ENCODE results near the gene FAM181A. TPM values are rescaled to one million over a fixed set of nuclear protein-coding genes. Genes with fewer than 3 reads are reported as not detected.

Gene FAM181A
- total RNA-seq, 1 experiment from 2014 or later: not detected

- Histone ChIP-seq H3K4me3 (ENCODE audit: low read depth, low read length, poor library complexity, severe bottlenecking) (no peak overlapping the region), H3K27ac (ENCODE audit: low read depth, low read length, poor library complexity, severe bottlenecking) (no peak overlapping the region), H3K9me3 (ENCODE audit: low read depth, low read length, poor library complexity, severe bottlenecking) (no peaks in the 10 kb centered on the region), H3K27me3 (replicated peaks; ENCODE audit: insufficient read depth, low read depth, low read length, poor library complexity) (no peaks in the 10 kb centered on the region), H3K36me3 (ENCODE audit: insufficient read depth, low read length, poor library complexity, severe bottlenecking) (no peaks in the 10 kb centered on the region), H3K4me1 (ENCODE audit: insufficient read depth, low read length, poor library complexity, severe bottlenecking) (no peaks in the 10 kb centered on the region)
- ChIA-PET CTCF (no interaction called here), POLR2A (ENCODE audit: low non-redundant PET) (no interaction called here)
- TF ChIP-seq EZH2 (IDR thresholded peaks at IDR 0.05; ENCODE audit: borderline replicate concordance, low read depth, low read length, poor library complexity, severe bottlenecking): no peak
- intact Hi-C loops (cut with micrococcal nuclease; ENCODE audit: unreplicated experiment): no loop called here
- BruUV-seq (replicated peaks): no TSS peak
- no peak for DNase-seq (ENCODE audit: low spot score)
Measured at GRCh38 chr14:93926245-93926872, 785 bp upstream of the FAM181A start.

DNA sequence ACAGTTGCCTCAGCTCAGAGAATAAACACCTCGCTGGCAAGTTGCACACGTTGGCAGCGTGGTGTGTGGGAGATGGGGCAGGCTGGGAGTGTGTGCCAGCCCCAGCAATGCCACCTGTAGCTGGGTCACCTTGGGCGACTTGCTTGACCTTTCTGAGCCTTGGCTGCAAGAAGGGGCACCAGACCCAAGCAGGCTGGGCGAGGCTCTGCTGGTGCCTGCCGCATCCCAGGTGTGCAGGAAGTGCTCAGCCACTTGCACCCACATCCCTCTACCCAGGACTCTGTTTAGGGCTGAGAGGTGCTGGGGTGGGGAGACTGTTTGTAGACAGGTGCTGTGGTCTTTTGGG is 629 bp downstream of the FAM181A start:
- DNase-seq (ENCODE audit: low spot score): no peak
- POLR2A ChIA-PET (ENCODE audit: low non-redundant PET): no interaction called here
- H3K4me3 ChIP-seq (ENCODE audit: low read depth, low read length, poor library complexity, severe bottlenecking): no peak overlapping the region
- no peak overlapping the region for H3K27ac ChIP-seq (ENCODE audit: low read depth, low read length, poor library complexity, severe bottlenecking)
- BruUV-seq (replicated peaks): no TSS peak
- H3K4me1 ChIP-seq (ENCODE audit: insufficient read depth, low read length, poor library complexity, severe bottlenecking): no peaks in the 10 kb centered on the region
- CTCF ChIA-PET: no interaction called here
- intact Hi-C loops (cut with micrococcal nuclease; ENCODE audit: unreplicated experiment): no loop called here
- TF ChIP-seq EZH2 (IDR thresholded peaks at IDR 0.05; ENCODE audit: borderline replicate concordance, low read depth, low read length, poor library complexity, severe bottlenecking) (no peak), CTCF (conservative IDR thresholded peaks at IDR 0.05; ENCODE audit: low read depth, low read length) (no peak)
- H3K27me3 ChIP-seq (replicated peaks; ENCODE audit: insufficient read depth, low read depth, low read length, poor library complexity): no peaks in the 10 kb centered on the region
- no peaks in the 10 kb centered on the region for H3K36me3 ChIP-seq (ENCODE audit: insufficient read depth, low read length, poor library complexity, severe bottlenecking)
- no peaks in the 10 kb centered on the region for H3K9me3 ChIP-seq (ENCODE audit: low read depth, low read length, poor library complexity, severe bottlenecking)

- Histone ChIP-seq H3K4me1 (ENCODE audit: insufficient read depth, low read length, poor library complexity, severe bottlenecking) (no peaks in the 10 kb centered on the region), H3K4me3 (ENCODE audit: low read depth, low read length, poor library complexity, severe bottlenecking) (no peak overlapping the region), H3K27ac (ENCODE audit: low read depth, low read length, poor library complexity, severe bottlenecking) (no peak overlapping the region), H3K9me3 (ENCODE audit: low read depth, low read length, poor library complexity, severe bottlenecking) (no peaks in the 10 kb centered on the region), H3K27me3 (replicated peaks; ENCODE audit: insufficient read depth, low read depth, low read length, poor library complexity) (no peaks in the 10 kb centered on the region), H3K36me3 (ENCODE audit: insufficient read depth, low read length, poor library complexity, severe bottlenecking) (no peaks in the 10 kb centered on the region)
- intact Hi-C loops (cut with micrococcal nuclease; ENCODE audit: unreplicated experiment): no loop called here
- ChIA-PET POLR2A (ENCODE audit: low non-redundant PET) (no interaction called here), CTCF (no interaction called here)
- TF ChIP-seq CTCF (conservative IDR thresholded peaks at IDR 0.05; ENCODE audit: low read depth, low read length) (no peak), EZH2 (IDR thresholded peaks at IDR 0.05; ENCODE audit: borderline replicate concordance, low read depth, low read length, poor library complexity, severe bottlenecking) (no peak)
- DNase-seq (ENCODE audit: low spot score): no peak
- BruUV-seq (replicated peaks): no TSS peak
Measured at GRCh38 chr14:93928184-93929047, 1.3 kb downstream of the FAM181A start.
